ENCODE measurements around the gene DTNB. TPM values are rescaled to one million over a fixed set of nuclear protein-coding genes. Genes with fewer than 3 reads are reported as not detected.

DTNB gene
- polyA plus RNA-seq, 1 of the 3 experiments (the other 2 are of a cell fraction) = 15.3 TPM

- Histone ChIP-seq H3K4me1 (ENCODE audit: control insufficient read depth in 1 of 2, insufficient read depth in 2 of 2, low read depth in 1 of 2, low read length in 1 of 2) (peaks cover 9 to 16% of the 10 kb centered on the region in 2 experiments; a peak in 3 of 4 replicates), H3K9me2 (no peaks in the 10 kb centered on the region), H2AFZ (ENCODE audit: low read depth) (peak overlapping the region; percentile 82), H3K79me2 (ENCODE audit: insufficient read depth) (peaks cover 29% of the 10 kb centered on the region), H4K20me1 (ENCODE audit: insufficient read depth) (peaks cover 4% of the 10 kb centered on the region; the same call in 1 of the 2 replicates), H3K27ac (ENCODE audit: low read depth in 2 of 2, low read length in 1 of 2) (peak overlapping the region in 1 of 2 experiments; percentile 78; a peak in 3 of 4 replicates), H3K9ac (peak overlapping the region; percentile 73), H3K36me3 (replicated peaks in 1 of 2; ENCODE audit: control insufficient read depth in 1 of 2, insufficient read depth in 2 of 2, low read length in 1 of 2) (no peaks in the 10 kb centered on the region), H3K4me2 (peak overlapping the region; percentile 94), H3K27me3 (ENCODE audit: insufficient read depth) (no peaks in the 10 kb centered on the region), H3F3A (replicated peaks; ENCODE audit: insufficient read depth) (peaks cover 22% of the 10 kb centered on the region), H3K4me3 (ENCODE audit: low read depth in 2 of 2, low read length in 1 of 2) (peak overlapping the region; percentile 86 to 91), H3K9me3 (no peaks in the 10 kb centered on the region)
- no peak for DNase-seq
- POLR2A ChIA-PET = interaction anchor here (0.6 kb wide), 2 partner anchors 13 to 524 kb away, joined by 3 read pairs; no protein-coding TSS in a partner anchor
- CTCF ChIA-PET = interaction anchor here (0.7 to 6.6 kb wide), 10 partner anchors 8 to 1657 kb away, joined by 3 to 58 read pairs (median 4); no protein-coding TSS in a partner anchor
- whole genome bisulfite sequencing (ENCODE audit: low lambda C conversion rate) = 20% methylated on average over 20 of the region's 60 CpGs
- TF ChIP-seq FOSL2 (IDR thresholded peaks at IDR 0.05; ENCODE audit: borderline replicate concordance, low read depth) (no peak), JUND (IDR thresholded peaks at IDR 0.05) (no peak), NRF1 (IDR thresholded peaks at IDR 0.05; ENCODE audit: low read depth, low read length) (0 out of 2 replicates have a peak, but pooled peaks have one; percentile 13), USF1 (IDR thresholded peaks at IDR 0.05; ENCODE audit: borderline replicate concordance, low read depth) (no peak), MAX (IDR thresholded peaks at IDR 0.05; ENCODE audit: low read depth) (peak; percentile 1; the same call in 1 of the 2 replicates), EZH2phosphoT487 (IDR thresholded peaks at IDR 0.05; ENCODE audit: borderline replicate concordance, low read depth) (no peak), TAF1 (IDR thresholded peaks at IDR 0.05; ENCODE audit: borderline replicate concordance, low read depth, low read length) (no peak), CTCF (IDR thresholded peaks at IDR 0.05) (no peak), GABPA (IDR thresholded peaks at IDR 0.05; ENCODE audit: low read depth) (no peak), RXRA (IDR thresholded peaks at IDR 0.05; ENCODE audit: borderline replicate concordance, low read depth) (no peak), RFX5 (IDR thresholded peaks at IDR 0.05; ENCODE audit: low read length) (no peak), FOXM1 (IDR thresholded peaks at IDR 0.05; ENCODE audit: low read depth) (no peak), TEAD4 (IDR thresholded peaks at IDR 0.05; ENCODE audit: borderline replicate concordance, insufficient read depth) (no peak), POLR2AphosphoS5 (IDR thresholded peaks at IDR 0.05; ENCODE audit: low read depth, low read length) (no peak), SIN3A (IDR thresholded peaks at IDR 0.05; ENCODE audit: borderline replicate concordance, low read depth, low read length) (no peak), REST (IDR thresholded peaks at IDR 0.05; ENCODE audit: low read depth, low read length) (no peak), SMC3 (IDR thresholded peaks at IDR 0.05; ENCODE audit: low read depth, low read length) (no peak), PBX3 (IDR thresholded peaks at IDR 0.05) (no peak)
Measured at GRCh38 chr2:25672494-25673299, 680 bp downstream of the DTNB start.

Data from SK-N-SH (cell line).